NB4 (cell line): ENCODE results near the gene MCF2L.
"Not testable (repeated sequence)": the region's sequence is repeated elsewhere in the genome, so short reads cannot be mapped to it uniquely, and the experiment has no call there.

ENCODE experiments used
- DNase-seq: peaks from one replicate; pipeline ENCODE4 v3.0.0; 2010; ENCODE audit warnings: low read depth
- H3K4me3 ChIP-seq: one replicate; pipeline ENCODE4 v1.5.1; 2011; ENCODE audit warnings: mild to moderate bottlenecking, low read depth, low read length, moderate library complexity
- MYC ChIP-seq: IDR thresholded peaks from 2 replicates; pipeline ENCODE4 v1.6.1; 2011; ENCODE audit warnings: low read depth, low read length
- POLR2A ChIP-seq: IDR thresholded peaks from 2 replicates; pipeline ENCODE4 v1.6.1; 2011; ENCODE audit warnings: mild to moderate bottlenecking; ENCODE audit not compliant: insufficient read length; ENCODE audit errors: extremely low read depth
- TF ChIP-seq, protein P1 (sequence below): IDR thresholded peaks from one replicate; pipeline ENCODE4 v1.5.1; 2012; ENCODE audit warnings: low read depth, low read length
- TF ChIP-seq, protein P2 (sequence below): IDR thresholded peaks from 2 replicates; pipeline ENCODE4 v1.6.1; 2011; ENCODE audit warnings: low read depth, low read length

The MCF2L gene

DNA sequence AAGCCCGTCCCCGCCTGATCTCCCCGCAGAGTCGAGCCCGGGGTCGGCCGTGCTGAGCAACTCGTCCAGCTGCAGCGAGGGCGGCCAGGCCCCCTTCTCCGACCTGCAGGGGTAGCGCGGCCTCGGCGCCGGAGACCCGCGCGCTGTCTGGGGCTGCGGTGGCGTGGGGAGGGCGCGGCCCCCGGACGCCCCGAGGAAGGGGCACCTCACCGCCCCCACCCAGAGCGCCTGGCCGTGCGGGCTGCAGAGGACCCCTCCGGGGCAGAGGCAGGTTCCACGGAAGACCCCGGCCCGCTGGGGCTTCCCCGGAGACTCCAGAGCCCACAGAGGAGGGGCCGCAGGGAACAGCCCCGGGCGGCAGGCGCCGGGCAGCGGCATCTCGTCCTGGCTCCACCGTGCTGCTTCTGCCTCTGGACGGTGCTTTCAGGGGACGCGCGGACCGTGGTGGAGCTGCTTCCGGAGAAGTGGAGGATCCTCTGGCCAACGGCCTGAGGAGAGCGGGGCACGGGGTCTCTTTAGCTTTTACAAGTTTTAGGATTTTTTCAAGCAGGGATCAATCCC is 127.8 kb downstream of the MCF2L start:
- no peak overlapping the region for H3K4me3 ChIP-seq
- TF ChIP-seq, protein P1, sequence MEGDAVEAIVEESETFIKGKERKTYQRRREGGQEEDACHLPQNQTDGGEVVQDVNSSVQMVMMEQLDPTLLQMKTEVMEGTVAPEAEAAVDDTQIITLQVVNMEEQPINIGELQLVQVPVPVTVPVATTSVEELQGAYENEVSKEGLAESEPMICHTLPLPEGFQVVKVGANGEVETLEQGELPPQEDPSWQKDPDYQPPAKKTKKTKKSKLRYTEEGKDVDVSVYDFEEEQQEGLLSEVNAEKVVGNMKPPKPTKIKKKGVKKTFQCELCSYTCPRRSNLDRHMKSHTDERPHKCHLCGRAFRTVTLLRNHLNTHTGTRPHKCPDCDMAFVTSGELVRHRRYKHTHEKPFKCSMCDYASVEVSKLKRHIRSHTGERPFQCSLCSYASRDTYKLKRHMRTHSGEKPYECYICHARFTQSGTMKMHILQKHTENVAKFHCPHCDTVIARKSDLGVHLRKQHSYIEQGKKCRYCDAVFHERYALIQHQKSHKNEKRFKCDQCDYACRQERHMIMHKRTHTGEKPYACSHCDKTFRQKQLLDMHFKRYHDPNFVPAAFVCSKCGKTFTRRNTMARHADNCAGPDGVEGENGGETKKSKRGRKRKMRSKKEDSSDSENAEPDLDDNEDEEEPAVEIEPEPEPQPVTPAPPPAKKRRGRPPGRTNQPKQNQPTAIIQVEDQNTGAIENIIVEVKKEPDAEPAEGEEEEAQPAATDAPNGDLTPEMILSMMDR, result no peak
- no peak for TF ChIP-seq POLR2A
- TF ChIP-seq, protein P2, sequence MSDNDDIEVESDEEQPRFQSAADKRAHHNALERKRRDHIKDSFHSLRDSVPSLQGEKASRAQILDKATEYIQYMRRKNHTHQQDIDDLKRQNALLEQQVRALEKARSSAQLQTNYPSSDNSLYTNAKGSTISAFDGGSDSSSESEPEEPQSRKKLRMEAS, result no peak
- TF ChIP-seq MYC, result no peak
- no peak for DNase-seq

DNA sequence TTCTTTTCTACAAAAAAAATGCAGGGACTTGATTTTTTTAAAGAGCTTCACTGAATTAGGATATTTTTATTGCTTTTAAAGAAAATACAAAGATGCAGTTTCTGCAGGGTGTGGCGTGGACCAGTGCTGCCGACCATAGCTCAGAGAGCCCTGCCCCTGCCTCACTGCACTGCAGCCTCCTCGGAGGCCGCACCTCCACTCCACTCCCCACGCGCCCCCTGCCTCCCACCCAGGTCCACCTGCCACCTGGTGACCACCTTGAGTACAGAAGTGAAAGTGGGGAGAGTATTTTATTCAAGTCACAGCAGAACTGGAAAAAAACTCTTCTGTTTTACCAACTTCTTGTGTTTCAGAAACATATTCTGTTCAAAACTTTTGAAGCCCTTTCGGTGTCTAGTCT is 128.6 kb downstream of the MCF2L start:
- DNase-seq, result no peak
- no peak overlapping the region for H3K4me3 ChIP-seq
- TF ChIP-seq, protein P1, result no peak
- TF ChIP-seq, protein P2, result no peak
- TF ChIP-seq MYC (no peak), POLR2A (no peak)

DNA sequence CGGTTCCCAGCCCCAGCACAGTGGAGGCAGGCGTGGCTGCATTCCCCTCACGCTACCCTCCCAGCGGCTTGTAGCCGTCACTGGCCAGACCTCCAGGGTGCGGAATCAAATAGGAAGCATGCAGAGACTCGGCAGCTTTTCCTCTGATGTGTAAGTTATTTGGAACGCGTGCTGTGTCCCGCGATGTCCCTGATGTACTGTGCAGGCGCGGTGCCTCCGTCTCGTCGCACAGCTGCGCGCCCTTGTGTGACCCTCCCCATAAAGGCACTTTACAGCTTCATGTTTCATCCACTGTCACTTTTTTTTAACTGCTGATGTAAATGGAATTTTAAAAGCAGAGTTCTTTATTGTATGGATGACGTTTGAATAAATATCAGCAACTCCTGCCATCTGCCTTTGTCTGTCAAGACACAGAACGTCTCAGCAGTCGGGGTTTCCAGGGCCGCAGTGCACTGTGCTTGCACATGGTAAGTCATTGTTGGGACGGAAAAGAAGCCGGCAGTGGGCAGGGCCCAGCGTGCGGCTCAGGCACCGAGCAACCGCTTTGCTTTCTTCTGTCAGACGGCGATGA is 129.2 kb downstream of the MCF2L start:
- no peak overlapping the region for H3K4me3 ChIP-seq
- DNase-seq, result no peak
- TF ChIP-seq MYC (no peak), POLR2A (no peak)
- TF ChIP-seq, protein P1, result no peak
- TF ChIP-seq, protein P2, result no peak

DNA sequence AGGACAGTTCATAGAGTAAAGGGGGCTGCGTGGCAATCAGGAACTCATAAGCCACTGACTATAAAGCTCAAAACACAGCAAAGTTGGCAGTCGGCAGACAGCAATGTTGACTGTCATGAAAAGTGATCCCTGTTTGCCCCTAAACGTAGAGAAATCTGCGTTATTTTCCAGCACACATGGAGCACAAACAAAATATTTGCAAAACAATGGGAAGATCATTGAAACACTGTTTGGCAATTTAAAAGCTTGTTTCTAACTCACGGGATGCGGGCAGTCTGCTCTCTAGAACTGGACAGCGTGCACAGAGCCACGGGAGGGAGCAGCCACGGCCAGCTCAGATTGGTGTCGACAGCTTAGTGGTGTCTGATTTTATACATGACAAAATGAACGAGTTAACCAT is 130.1 kb downstream of the MCF2L start:
- TF ChIP-seq, protein P2, result no peak
- TF ChIP-seq, protein P1, result no peak
- TF ChIP-seq POLR2A (no peak), MYC (no peak)
- H3K4me3 ChIP-seq, result no peak overlapping the region
- DNase-seq, result no peak

DNA sequence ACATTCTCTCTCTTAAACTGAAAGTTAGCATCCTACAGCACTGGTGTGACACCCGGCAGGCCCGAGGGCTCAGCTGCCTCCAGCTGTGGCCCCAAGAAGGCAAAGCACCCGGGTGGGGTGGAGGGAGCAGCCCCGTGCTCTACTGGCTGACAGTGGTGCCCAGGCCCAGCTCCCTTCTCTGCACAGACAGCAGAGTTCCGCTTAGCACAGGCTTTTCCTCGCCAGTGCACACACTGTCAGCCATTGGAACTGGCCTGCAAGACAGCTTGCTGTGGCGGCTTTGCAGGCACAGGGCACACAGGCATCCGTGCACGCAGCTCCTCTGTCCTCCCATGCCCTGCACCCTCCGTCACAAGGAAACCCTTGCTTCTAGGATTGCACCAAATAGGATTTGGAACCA is 133.3 kb downstream of the MCF2L start:
- H3K4me3 ChIP-seq, DNase-seq: not testable (repeated sequence)

DNA sequence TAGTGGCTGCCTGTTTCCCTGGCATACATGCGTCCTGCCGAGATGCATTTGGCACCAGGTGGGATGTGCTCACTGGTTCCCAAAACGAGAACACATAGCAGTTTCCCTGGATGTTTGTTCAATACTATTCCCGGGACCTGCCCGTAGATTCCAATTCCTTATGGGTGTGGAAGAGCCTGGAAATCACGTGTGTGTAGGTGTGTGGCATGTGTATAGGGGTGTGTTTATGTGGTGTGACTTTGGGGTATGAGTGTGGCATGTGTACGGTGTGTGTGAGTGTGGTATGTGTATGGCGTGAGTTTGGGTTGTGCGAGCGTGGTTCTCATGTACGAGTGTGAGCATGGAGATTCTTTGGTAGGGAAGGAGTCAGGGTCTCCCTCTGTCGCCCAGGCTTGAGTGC is 133.7 kb downstream of the MCF2L start:
- no peak for TF ChIP-seq MYC
- TF ChIP-seq, protein P1, result no peak
- TF ChIP-seq, protein P2, result no peak
- TF ChIP-seq POLR2A, result no peak
- no peak overlapping the region for H3K4me3 ChIP-seq
- DNase-seq, result no peak
